Measurements from ENCODE around the gene SAMHD1. TPM values are rescaled to one million over a fixed set of nuclear protein-coding genes. Genes with fewer than 3 reads are reported as not detected.
A peak's percentile ranks its signal among the peaks of the same experiment; 100 is the strongest.

Gene SAMHD1
- total and polyA plus RNA-seq, 2 of the 13 experiments (the other 11 are each of a cell fraction or from before 2014, with no cell fraction given): 16.9 to 43.5 TPM

- no peak for TF ChIP-seq ZHX1 (CRISPR knock-in tag; IDR thresholded peaks at IDR 0.05; ENCODE audit: low read depth)
- TF ChIP-seq HMG20B (CRISPR knock-in tag; conservative IDR thresholded peaks at IDR 0.05): no peak
- no peak for TF ChIP-seq ZBTB1 (CRISPR knock-in tag; IDR thresholded peaks at IDR 0.05; ENCODE audit: borderline replicate concordance)
- TF ChIP-seq ZFP91 (CRISPR knock-in tag; IDR thresholded peaks at IDR 0.05; ENCODE audit: borderline replicate concordance): peak; percentile 64; the same call in 1 of the 2 replicates
- TF ChIP-seq SSRP1 (CRISPR knock-in tag; IDR thresholded peaks at IDR 0.05): peak; percentile 93
- no peak for TF ChIP-seq FOXP4 (CRISPR knock-in tag; IDR thresholded peaks at IDR 0.05)
- TF ChIP-seq ZBTB3 (CRISPR knock-in tag; IDR thresholded peaks at IDR 0.05; ENCODE audit: borderline replicate concordance, low read depth): no peak
- TF ChIP-seq ZNF850 (CRISPR knock-in tag; conservative IDR thresholded peaks at IDR 0.05): no peak
- no peak for TF ChIP-seq ZBTB34 (CRISPR knock-in tag; IDR thresholded peaks at IDR 0.05)
- no peak for TF ChIP-seq GATA4 (IDR thresholded peaks at IDR 0.05; ENCODE audit: borderline replicate concordance, low read depth)
- no peak for TF ChIP-seq LRRFIP1 (CRISPR knock-in tag; conservative IDR thresholded peaks at IDR 0.05)
- no peak for TF ChIP-seq ATF4 (CRISPR knock-in tag; IDR thresholded peaks at IDR 0.05)
- TF ChIP-seq ZNF567 (CRISPR knock-in tag; IDR thresholded peaks at IDR 0.05; ENCODE audit: borderline replicate concordance): 0 out of 2 replicates have a peak, but pooled peaks have one; percentile 79
- TF ChIP-seq ZMAT3 (CRISPR knock-in tag; conservative IDR thresholded peaks at IDR 0.05): peak; percentile 28; the same call in 1 of the 2 replicates
Observed at GRCh38 chr20:36886859-36887751, 64.4 kb downstream of the SAMHD1 start (continued).
